Lung (tissue), 12 donors: ENCODE results near the gene AGRN. TPM values are rescaled to one million over a fixed set of nuclear protein-coding genes. Genes with fewer than 3 reads are reported as not detected.
"Not testable (repeated sequence)": the region's sequence is repeated elsewhere in the genome, so short reads cannot be mapped to it uniquely, and the experiment has no call there.

Source experiments
- ATAC-seq: fragments of 200-7000 bp; cut with Tn5 transposase; one replicate; pipeline ENCODE4 v1.9.1; 2020; ENCODE audit warnings: moderate number of reproducible peaks; ENCODE audit not compliant: insufficient read depth, low FRiP score
- DNase-seq, 3 donors: peaks; one replicate each; pipeline ENCODE4 v3.0.0-alpha.2; 2013 to 2017
- H3K27ac ChIP-seq, 2 donors: one replicate each; pipeline ENCODE4 v1.5.1; 2013; ENCODE audit warnings: mild to moderate bottlenecking in 2 of 2, moderate library complexity in 2 of 2, control low read depth in 1 of 2, inconsistent platforms in 1 of 2, low read depth in 1 of 2, low read length in 1 of 2
- H3K27me3 ChIP-seq, 3 donors: one replicate each; pipeline ENCODE4 v1.5.1; 2013; ENCODE audit warnings: low read length in 2 of 3; ENCODE audit not compliant: control insufficient read depth in 3 of 3, insufficient read depth in 3 of 3
- H3K36me3 ChIP-seq, 4 donors: one replicate each; pipeline ENCODE4 v1.5.1; 2013; ENCODE audit warnings: low read length in 4 of 4, mild to moderate bottlenecking in 1 of 4, moderate library complexity in 1 of 4; ENCODE audit not compliant: control insufficient read depth in 4 of 4, insufficient read depth in 4 of 4
- H3K4me1 ChIP-seq, 5 donors: one replicate each; pipeline ENCODE4 v1.5.1; 2013; ENCODE audit warnings: low read length in 5 of 5, mild to moderate bottlenecking in 2 of 5, moderate library complexity in 1 of 5; ENCODE audit not compliant: control insufficient read depth in 5 of 5, insufficient read depth in 5 of 5
- H3K4me3 ChIP-seq: one replicate; pipeline ENCODE4 v1.5.1; 2013; ENCODE audit warnings: mild to moderate bottlenecking, control low read depth, moderate library complexity
- H3K9ac ChIP-seq, 2 donors: one replicate each; pipeline ENCODE4 v1.5.1; 2013; ENCODE audit warnings: low read length in 2 of 2, control low read depth in 1 of 2; ENCODE audit not compliant: insufficient read depth in 1 of 2
- H3K9me3 ChIP-seq, 4 donors: one replicate each; pipeline ENCODE4 v1.5.1; 2013; ENCODE audit warnings: low read length in 3 of 4, mild to moderate bottlenecking in 1 of 4, moderate library complexity in 1 of 4; ENCODE audit not compliant: control insufficient read depth in 4 of 4, insufficient read depth in 3 of 4
- CTCF ChIP-seq: IDR thresholded peaks from 2 replicates; pipeline ENCODE4 v1.5.1; 2012; ENCODE audit warnings: mild to moderate bottlenecking; ENCODE audit errors: control extremely low read depth, extremely low read depth
- WGBS, 2 donors: extraction: QIAGEN DNeasy Blood & Tissue Kit; methylation state at CpG; one replicate each; pipeline ENCODE4 v1.1.7; 2013; 5-methylcytosine and 5-hydroxymethylcytosine counted together
- polyA plus RNA-seq, 2 donors: library from polyadenylated mRNA; stranded (reverse); fragments of 200-250 nt; gene quantifications; one replicate each; pipeline ENCODE4 v1.2.1, GENCODE V29; 2013
- total RNA-seq, 2 donors: library from RNA; depleted of rRNA in 1 of 2; stranded (reverse); fragments of >200 nt in 1 of 2; gene quantifications; one replicate each; pipeline ENCODE4 v1.2.1, GENCODE V29; 2014 to 2021
- donor health status: control.
- donor health status: control.
- donor health status: Bipolar disorder and iron deficiency.
- donor health status: healthy.
- donor health status: DM: yes; HTN: yes; CAD: no.

Gene AGRN
- total and polyA plus RNA-seq, 4 donors = 30.7 to 124 (median 85.2) TPM

GRCh38 chr1:985126-985525, 34.8 kb upstream of the AGRN start:
- 76 to 81% methylated on average over 13 of the region's 13 CpGs for WGBS, 2 donors
- no peak for DNase-seq

GRCh38 chr1:988061-988460, 31.9 kb upstream of the AGRN start:
- H3K9me3 ChIP-seq, H3K4me3 ChIP-seq, H3K4me1 ChIP-seq, H3K36me3 ChIP-seq, ATAC-seq, H3K9ac ChIP-seq, DNase-seq, H3K27ac ChIP-seq: not testable (repeated sequence)
- WGBS, 2 donors = 89 to 93% methylated on average over 5 of the region's 5 CpGs
- peaks cover 1 to 12% (median 4%) of the 10 kb centered on the region in 3 donors for H3K27me3 ChIP-seq

More at GRCh38 chr1:985126-985525, 34.8 kb upstream of the AGRN start:
- no peaks in the 10 kb centered on the region for H3K4me1 ChIP-seq
- no peak overlapping the region for H3K4me3 ChIP-seq
- no peak for ATAC-seq
- TF ChIP-seq CTCF = no peak
- H3K36me3 ChIP-seq = no peaks in the 10 kb centered on the region
- no peak overlapping the region for H3K9ac ChIP-seq
- H3K9me3 ChIP-seq = no peaks in the 10 kb centered on the region
- peaks cover 4 to 26% (median 5%) of the 10 kb centered on the region in 3 donors for H3K27me3 ChIP-seq
- no peak overlapping the region for H3K27ac ChIP-seq

- H3K27ac ChIP-seq = not testable (repeated sequence)
Measured at GRCh38 chr1:991275-991674, 28.6 kb upstream of the AGRN start.

GRCh38 chr1:991895-992294, 28.0 kb upstream of the AGRN start:
- WGBS, 2 donors = 94 to 95% methylated on average over 10 of the region's 10 CpGs
- ATAC-seq = no peak
- Histone ChIP-seq H3K36me3 (no peaks in the 10 kb centered on the region), H3K27ac (no peak overlapping the region), H3K4me3 (no peak overlapping the region), H3K27me3 (peaks cover 0 to 4% (median 0%) of the 10 kb centered on the region in 3 donors), H3K9ac (no peak overlapping the region), H3K4me1 (peaks cover 0 to 5% (median 0%) of the 10 kb centered on the region in 5 donors), H3K9me3 (peaks cover 0 to 8% (median 3%) of the 10 kb centered on the region in 4 donors)
- no peak for TF ChIP-seq CTCF
- DNase-seq = no peak

More at GRCh38 chr1:991275-991674, 28.6 kb upstream of the AGRN start:
- DNase-seq, H3K9me3 ChIP-seq, H3K36me3 ChIP-seq, H3K4me1 ChIP-seq, ATAC-seq, H3K4me3 ChIP-seq, H3K27me3 ChIP-seq, H3K9ac ChIP-seq: not testable (repeated sequence)
- WGBS, 2 donors = 93 to 94% methylated on average over 6 of the region's 6 CpGs
